Smooth muscle cell (in vitro differentiated cells): ENCODE results near the gene MAPT. TPM values are rescaled to one million over a fixed set of nuclear protein-coding genes. Genes with fewer than 3 reads are reported as not detected.

ENCODE experiments used
- DNase-seq: peaks from one replicate; lab custom pipeline; 2025; ENCODE audit not compliant: unreplicated experiment; lab: John Stamatoyannopoulos, UW
- H2AFZ ChIP-seq: fragments of 200-600 bp; sonication (generic); 2 replicates; pipeline ENCODE4 v1.6.0; 2016; ENCODE audit warnings: antibody characterized with exemption, low read depth, mild to moderate bottlenecking
- H3F3A ChIP-seq: fragments of 200-600 bp; sonication (generic); 2 replicates; pipeline ENCODE4 v1.6.0; 2017; ENCODE audit warnings: antibody characterized with exemption, low read depth
- H3K27ac ChIP-seq: fragments of 200-600 bp; sonication (generic); 2 replicates; pipeline ENCODE4 v1.5.1; 2016; ENCODE audit warnings: low read depth, mild to moderate bottlenecking
- H3K27me3 ChIP-seq: fragments of 200-600 bp; sonication (generic); 2 replicates; pipeline ENCODE4 v1.6.1; 2016; ENCODE audit warnings: low read depth, mild to moderate bottlenecking
- H3K36me3 ChIP-seq: fragments of 200-600 bp; sonication (generic); 2 replicates; pipeline ENCODE4 v1.5.1; 2016; ENCODE audit warnings: low read depth
- H3K4me1 ChIP-seq: fragments of 200-600 bp; sonication (generic); 2 replicates; pipeline ENCODE4 v1.5.1; 2016; ENCODE audit warnings: low read depth
- H3K4me2 ChIP-seq: fragments of 200-600 bp; sonication (generic); 2 replicates; pipeline ENCODE4 v1.6.0; 2016; ENCODE audit warnings: mild to moderate bottlenecking
- H3K4me3 ChIP-seq: fragments of 200-600 bp; sonication (generic); 2 replicates; pipeline ENCODE4 v1.5.1; 2016; ENCODE audit warnings: mild to moderate bottlenecking
- H3K79me2 ChIP-seq: fragments of 200-600 bp; sonication (generic); 2 replicates; pipeline ENCODE4 v1.6.0; 2016; ENCODE audit warnings: low read depth, mild to moderate bottlenecking
- H3K9ac ChIP-seq: fragments of 200-600 bp; sonication (generic); 2 replicates; pipeline ENCODE4 v1.6.0; 2016; ENCODE audit warnings: low read depth
- H3K9me3 ChIP-seq: fragments of 200-600 bp; sonication (generic); replicated peaks from 2 replicates; pipeline ENCODE4 v1.5.1; 2016; ENCODE audit warnings: low read depth
- H4K20me1 ChIP-seq: fragments of 200-600 bp; sonication (generic); 2 replicates; pipeline ENCODE4 v1.6.0; 2016; ENCODE audit warnings: low read depth
- CTCF ChIP-seq: fragments of 200-600 bp; sonication (generic); IDR thresholded peaks from 2 replicates; pipeline ENCODE4 v1.5.1; 2017; ENCODE audit warnings: borderline replicate concordance, mild to moderate bottlenecking, antibody characterized with exemption; ENCODE audit not compliant: insufficient read depth, poor library complexity, severe bottlenecking
- WGBS: methylation state at CpG from one replicate; pipeline ENCODE4 v1.1.7; 2016; ENCODE audit warnings: low lambda C conversion rate; 5-methylcytosine and 5-hydroxymethylcytosine counted together
- polyA plus RNA-seq: library from polyadenylated mRNA; unstranded; fragments of >200 nt; fragmentation: Nextera tagmentation; extraction: Ambion mirVana; gene quantifications from 2 replicates; pipeline ENCODE4 v1.2.1, GENCODE V29; 2016
- total RNA-seq: library from RNA; depleted of rRNA; stranded (reverse); fragments of >200 nt; gene quantifications from 2 replicates; pipeline ENCODE4 v1.2.3, GENCODE V29; 2014

MAPT gene
- total and polyA plus RNA-seq, 2 experiments from 2014 or later, result 0.49 to 1.7 TPM

DNA sequence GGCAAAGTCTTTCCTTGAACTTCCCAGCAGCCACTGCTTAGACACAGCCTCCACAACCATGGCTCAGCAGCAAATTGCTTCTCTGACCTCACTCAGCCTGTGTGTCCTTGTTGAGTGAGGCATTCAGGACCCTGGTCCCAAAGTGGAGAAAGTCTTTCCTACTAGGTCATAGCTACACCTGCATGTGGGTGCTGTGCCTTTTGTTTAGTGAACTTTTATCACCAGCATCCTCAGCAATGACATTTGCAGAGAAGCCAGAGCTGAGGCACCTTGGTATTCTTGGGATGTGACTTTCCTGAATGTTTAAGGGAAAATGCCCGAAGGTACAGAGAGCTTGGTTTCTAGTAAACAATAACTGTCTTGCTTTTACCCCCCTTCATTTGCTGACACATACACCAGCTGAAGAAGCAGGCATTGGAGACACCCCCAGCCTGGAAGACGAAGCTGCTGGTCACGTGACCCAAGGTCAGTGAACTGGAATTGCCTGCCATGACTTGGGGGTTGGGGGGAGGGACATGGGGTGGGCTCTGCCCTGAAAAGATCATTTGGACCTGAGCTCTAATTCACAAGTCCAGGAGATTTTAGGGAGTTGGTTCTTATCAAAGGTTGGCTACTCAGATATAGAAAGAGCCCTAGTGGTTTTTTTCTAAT is 83.7 kb downstream of the MAPT start:
- H3K36me3 ChIP-seq, result no peaks in the 10 kb centered on the region
- no peak for TF ChIP-seq CTCF
- no peaks in the 10 kb centered on the region for H3F3A ChIP-seq
- H3K27me3 ChIP-seq, result no peaks in the 10 kb centered on the region
- no peak overlapping the region for H3K9ac ChIP-seq
- H3K9me3 ChIP-seq, result no peaks in the 10 kb centered on the region
- no peaks in the 10 kb centered on the region for H3K4me1 ChIP-seq
- 82% methylated on average over 3 of the region's 3 CpGs for WGBS
- no peak overlapping the region for H3K4me2 ChIP-seq
- no peak overlapping the region for H3K4me3 ChIP-seq
- no peak overlapping the region for H2AFZ ChIP-seq
- DNase-seq, result no peak
- no peaks in the 10 kb centered on the region for H3K79me2 ChIP-seq
- H3K27ac ChIP-seq, result no peak overlapping the region
- H4K20me1 ChIP-seq, result no peaks in the 10 kb centered on the region

- Histone ChIP-seq H3K27ac (no peak overlapping the region), H4K20me1 (no peaks in the 10 kb centered on the region), H3K4me2 (no peak overlapping the region), H3K9me3 (no peaks in the 10 kb centered on the region), H2AFZ (no peak overlapping the region), H3K4me1 (no peaks in the 10 kb centered on the region), H3K4me3 (no peak overlapping the region), H3K27me3 (no peaks in the 10 kb centered on the region), H3K36me3 (no peaks in the 10 kb centered on the region), H3F3A (no peaks in the 10 kb centered on the region), H3K9ac (no peak overlapping the region), H3K79me2 (no peaks in the 10 kb centered on the region)
- DNase-seq, result no peak
- 32% methylated on average over 2 of the region's 2 CpGs for WGBS
- TF ChIP-seq CTCF, result no peak
Observed at GRCh38 chr17:45979137-45979536, 84.8 kb downstream of the MAPT start.

GRCh38 chr17:45980855-45981254 is 86.5 kb downstream of the MAPT start:
- H3K27ac ChIP-seq, result no peak overlapping the region
- no peak overlapping the region for H3K4me2 ChIP-seq
- H3K9me3 ChIP-seq, result no peaks in the 10 kb centered on the region
- no peaks in the 10 kb centered on the region for H4K20me1 ChIP-seq
- no peak overlapping the region for H2AFZ ChIP-seq
- no peaks in the 10 kb centered on the region for H3K4me1 ChIP-seq
- no peaks in the 10 kb centered on the region for H3K36me3 ChIP-seq
- no peaks in the 10 kb centered on the region for H3K79me2 ChIP-seq
- WGBS, result 98% methylated on average over 6 of the region's 6 CpGs
- no peak overlapping the region for H3K4me3 ChIP-seq
- H3K9ac ChIP-seq, result no peak overlapping the region
- no peaks in the 10 kb centered on the region for H3K27me3 ChIP-seq
- TF ChIP-seq CTCF, result no peak
- no peaks in the 10 kb centered on the region for H3F3A ChIP-seq
- DNase-seq, result no peak

DNA sequence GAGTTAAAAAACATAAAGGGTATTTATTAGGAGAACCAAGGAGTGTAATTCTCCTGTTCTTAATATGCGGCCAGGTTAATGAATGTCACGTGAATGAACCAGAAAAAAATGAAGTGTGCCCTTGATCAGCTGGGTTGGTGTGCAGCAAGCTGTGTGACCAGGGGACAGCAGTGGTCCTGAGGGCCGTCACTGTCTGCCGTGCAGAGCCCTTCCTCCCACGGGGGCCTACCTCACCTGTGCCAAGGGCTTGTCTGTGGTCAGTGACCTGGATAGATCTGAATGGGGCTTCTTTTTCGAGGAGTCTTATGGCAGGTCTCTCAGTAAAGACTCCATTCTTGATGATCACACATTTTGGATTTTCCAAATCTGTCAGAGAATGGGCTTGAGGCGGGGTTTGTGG is 87.0 kb downstream of the MAPT start:
- TF ChIP-seq CTCF, result no peak
- Histone ChIP-seq H3K36me3 (no peaks in the 10 kb centered on the region), H3K4me3 (no peak overlapping the region), H2AFZ (no peak overlapping the region), H3F3A (no peaks in the 10 kb centered on the region), H3K27ac (no peak overlapping the region), H3K9me3 (no peaks in the 10 kb centered on the region), H4K20me1 (no peaks in the 10 kb centered on the region), H3K4me2 (no peak overlapping the region), H3K27me3 (no peaks in the 10 kb centered on the region), H3K4me1 (no peaks in the 10 kb centered on the region), H3K9ac (no peak overlapping the region), H3K79me2 (no peaks in the 10 kb centered on the region)
- WGBS, result 94% methylated on average over 7 of the region's 7 CpGs
- DNase-seq, result no peak
